ENCODE measurements around the gene SERTAD2.

SERTAD2 gene

DNA sequence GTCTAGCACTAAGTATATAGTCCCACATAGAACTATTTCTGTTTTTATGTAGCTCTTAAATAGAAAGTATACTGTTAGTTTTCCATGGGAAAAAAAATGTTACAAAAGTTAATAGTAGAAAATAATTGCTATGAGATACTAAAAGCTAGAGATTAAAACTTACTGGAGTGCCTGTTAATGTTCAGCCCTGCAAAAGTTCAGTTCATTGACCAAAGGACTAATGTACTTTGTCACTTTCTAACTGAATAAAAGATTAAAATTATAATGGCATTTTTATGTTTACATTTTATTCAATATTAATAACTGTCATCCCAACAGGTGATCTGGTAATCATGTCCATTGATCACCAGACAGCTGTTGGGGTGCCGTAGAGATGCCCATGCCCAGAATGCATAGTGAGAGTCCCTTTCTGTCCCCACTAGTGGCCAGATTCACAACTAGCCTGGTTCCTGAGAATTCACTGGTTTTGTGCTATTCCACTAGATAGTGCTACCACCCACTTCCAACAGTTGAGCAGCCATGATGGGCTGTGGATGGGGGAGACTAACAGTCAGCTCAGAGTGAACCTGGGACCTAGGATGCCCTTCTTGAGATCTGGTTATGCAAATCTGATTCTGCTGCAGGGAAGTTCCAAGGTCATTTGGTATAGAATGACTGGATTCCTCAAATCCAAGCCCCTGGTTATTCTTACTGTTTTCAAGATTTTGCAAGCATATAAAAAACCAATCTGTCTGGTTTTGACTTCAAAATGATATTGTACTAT is 71.8 kb downstream of the SERTAD2 start:
- DNase-seq (ENCODE audit: low spot score), result no peak

Data from COLO829 (cell line).